GM19328 (cell line): ENCODE data around the gene AMACR.

Source experiments
- ATAC-seq: cut with Tn5 transposase; IDR thresholded peaks from one replicate; pipeline ENCODE4 v1.9.1; 2021; ENCODE audit warnings: mild to moderate bottlenecking, moderate library complexity; ENCODE audit not compliant: unreplicated experiment

Gene AMACR

GRCh38 chr5:34007621-34008600 is at the start of gene AMACR:
Gene AMACR (minus strand): TSS chr5:34008050. CDS start chr5:34008019, 31 bp downstream.
- ATAC-seq = peak; percentile 95

GRCh38 chr5:34057569-34057968 is 49.7 kb upstream of the AMACR start:
- ATAC-seq = no peak

- no peak for ATAC-seq
Observed at GRCh38 chr5:34057118-34057517, 49.3 kb upstream of the AMACR start.

GRCh38 chr5:34055667-34056066 is 47.8 kb upstream of the AMACR start:
- ATAC-seq = no peak

GRCh38 chr5:34054400-34054729 is 46.5 kb upstream of the AMACR start:
- no peak for ATAC-seq

- no peak for ATAC-seq
Observed at GRCh38 chr5:34053571-34054399, 45.9 kb upstream of the AMACR start.

GRCh38 chr5:34053133-34053532 is 45.3 kb upstream of the AMACR start:
- ATAC-seq = no peak

GRCh38 chr5:34051374-34051980 is 43.6 kb upstream of the AMACR start:
- ATAC-seq = no peak

- ATAC-seq = no peak
Observed at GRCh38 chr5:34047774-34048572, 40.1 kb upstream of the AMACR start.

- ATAC-seq = no peak
Observed at GRCh38 chr5:34047143-34047542, 39.3 kb upstream of the AMACR start.

GRCh38 chr5:34045996-34046395 is 38.1 kb upstream of the AMACR start:
- no peak for ATAC-seq

GRCh38 chr5:34045023-34045422 is 37.2 kb upstream of the AMACR start:
- ATAC-seq = no peak

GRCh38 chr5:34043099-34043876 is 35.4 kb upstream of the AMACR start, which contains the start of gene C1QTNF3:
Gene C1QTNF3 (minus strand): TSS chr5:34043213. CDS start chr5:34043125, 88 bp downstream.
- ATAC-seq = no peak

GRCh38 chr5:34042321-34042720 is 34.5 kb upstream of the AMACR start:
- no peak for ATAC-seq

GRCh38 chr5:34041247-34041972 is 33.6 kb upstream of the AMACR start:
- no peak for ATAC-seq

GRCh38 chr5:34040472-34040871 is 32.6 kb upstream of the AMACR start:
- no peak for ATAC-seq

GRCh38 chr5:34039398-34040157 is 31.7 kb upstream of the AMACR start:
- ATAC-seq = no peak

GRCh38 chr5:34038838-34039237 is 31.0 kb upstream of the AMACR start:
- no peak for ATAC-seq
